Tibial nerve (tissue), 4 donors: Measurements from ENCODE around the gene EPHB4. TPM values are rescaled to one million over a fixed set of nuclear protein-coding genes. Genes with fewer than 3 reads are reported as not detected.

Experiments
- DNase-seq, 2 donors: peaks; one replicate each; pipeline ENCODE4 v3.0.0-alpha.2; 2019; ENCODE audit warnings: low spot score in 2 of 2
- H3K27ac ChIP-seq, 4 donors: fragments of 200-600 bp; sonication (generic) in 3 of 4; one replicate each; pipeline ENCODE4 v1.5.1; 2017 to 2019; ENCODE audit warnings: mild to moderate bottlenecking in 1 of 4
- H3K27me3 ChIP-seq, 2 donors: fragments of 200-600 bp; sonication (generic) in 1 of 2; one replicate each; pipeline versions ENCODE4 v1.5.1 to v1.6.0; 2017 to 2019
- H3K36me3 ChIP-seq, 3 donors: fragments of 200-600 bp; sonication (generic); one replicate each; pipeline ENCODE4 v1.5.1; 2018 to 2019
- H3K4me1 ChIP-seq, 4 donors: fragments of 200-600 bp; sonication (generic) in 3 of 4; one replicate each; pipeline ENCODE4 v1.5.1; 2017 to 2019
- H3K4me3 ChIP-seq, 4 donors: fragments of 200-600 bp; sonication (generic) in 3 of 4; one replicate each; pipeline ENCODE4 v1.5.1; 2017 to 2019; ENCODE audit warnings: mild to moderate bottlenecking in 1 of 4, moderate library complexity in 1 of 4
- H3K9me3 ChIP-seq, 4 donors: fragments of 200-600 bp; sonication (generic) in 3 of 4; one replicate each; pipeline ENCODE4 v1.5.1; 2017 to 2019
- CTCF ChIP-seq, 5 experiments: fragments of 200-600 bp in 3 of 5; fragments of 450-650 bp in 2 of 5; sonication (generic) in 3 of 5; IDR thresholded peaks; one replicate each; pipeline ENCODE4 v1.5.1; 2016 to 2019; ENCODE audit warnings: antibody characterized with exemption in 5 of 5, mild to moderate bottlenecking in 3 of 5, moderate library complexity in 2 of 5
- EP300 ChIP-seq, 2 donors: sonication (generic); formaldehyde crosslinking; IDR thresholded peaks; one replicate each; pipeline ENCODE4 v1.6.1; 2017; ENCODE audit warnings: antibody characterized with exemption in 2 of 2, mild to moderate bottlenecking in 1 of 2
- POLR2A ChIP-seq, 2 donors: fragments of 450-650 bp; IDR thresholded peaks; one replicate each; pipeline ENCODE4 v1.6.1; 2017; ENCODE audit warnings: antibody characterized with exemption in 2 of 2, mild to moderate bottlenecking in 2 of 2, moderate library complexity in 2 of 2
- WGBS, 2 donors: methylation state at CpG; one replicate each; pipeline ENCODE4 v1.1.5; 2018; 5-methylcytosine and 5-hydroxymethylcytosine counted together
- total RNA-seq, 4 donors: library from RNA; depleted of rRNA; stranded (reverse); fragments of >200 nt; gene quantifications; one replicate each; pipeline ENCODE4 v1.1.0, GENCODE V29; 2016

Gene EPHB4
- total RNA-seq, 4 donors from 2014 or later = 15.5 to 37.5 (median 25.9) TPM

- 33 to 35% methylated on average over 18 of the region's 18 CpGs for WGBS, 2 donors
- DNase-seq = no peak
- H3K9me3 ChIP-seq = no peaks in the 10 kb centered on the region
- H3K27ac ChIP-seq = peak overlapping the region in 3 of 4 donors; percentile 19 to 79 (median 21)
- peaks cover 0 to 45% (median 0%) of the 10 kb centered on the region in 3 donors for H3K36me3 ChIP-seq
- H3K4me3 ChIP-seq = peak overlapping the region in 1 of 4 donors; percentile 62
- peaks cover 0 to 33% (median 6%) of the 10 kb centered on the region in 4 donors for H3K4me1 ChIP-seq
- peaks cover 0 to 11% of the 10 kb centered on the region in 2 donors for H3K27me3 ChIP-seq
- TF ChIP-seq CTCF (IDR thresholded peaks at IDR 0.05) (no peak), POLR2A (IDR thresholded peaks at IDR 0.05) (no peak), EP300 (IDR thresholded peaks at IDR 0.05) (no peak)
These were observed 2.7 kb downstream of the EPHB4 start for GRCh38 chr7:100824499-100825214.

GRCh38 chr7:100823534-100823933 lies 3.8 kb downstream of the EPHB4 start:
- Histone ChIP-seq H3K9me3 (no peaks in the 10 kb centered on the region), H3K4me1 (peaks cover 0 to 33% (median 5%) of the 10 kb centered on the region in 4 donors), H3K4me3 (no peak overlapping the region), H3K27me3 (peaks cover 0 to 9% of the 10 kb centered on the region in 2 donors), H3K36me3 (peaks cover 0 to 56% (median 0%) of the 10 kb centered on the region in 3 donors), H3K27ac (no peak overlapping the region)
- 89 to 93% methylated on average over 17 to 31 of the region's 31 CpGs for WGBS, 2 donors
- TF ChIP-seq EP300 (IDR thresholded peaks at IDR 0.05) (no peak), CTCF (IDR thresholded peaks at IDR 0.05) (no peak), POLR2A (IDR thresholded peaks at IDR 0.05) (no peak)
- DNase-seq = no peak

GRCh38 chr7:100823140-100823525 lies 4.2 kb downstream of the EPHB4 start:
- no peak overlapping the region for H3K27ac ChIP-seq
- 83 to 84% methylated on average over 7 of the region's 7 CpGs for WGBS, 2 donors
- TF ChIP-seq CTCF (IDR thresholded peaks at IDR 0.05) (no peak), POLR2A (IDR thresholded peaks at IDR 0.05) (no peak)
- H3K36me3 ChIP-seq = peaks cover 0 to 60% (median 0%) of the 10 kb centered on the region in 3 donors
- peaks cover 0 to 9% of the 10 kb centered on the region in 2 donors for H3K27me3 ChIP-seq
- DNase-seq = no peak
- peaks cover 0 to 33% (median 3%) of the 10 kb centered on the region in 4 donors for H3K4me1 ChIP-seq
- H3K4me3 ChIP-seq = no peak overlapping the region
- H3K9me3 ChIP-seq = no peaks in the 10 kb centered on the region

- Histone ChIP-seq H3K4me1 (peaks cover 0 to 26% (median 0%) of the 10 kb centered on the region in 4 donors), H3K27me3 (peaks cover 0 to 5% of the 10 kb centered on the region in 2 donors), H3K27ac (no peak overlapping the region), H3K9me3 (no peaks in the 10 kb centered on the region), H3K4me3 (no peak overlapping the region), H3K36me3 (peaks cover 0 to 63% (median 0%) of the 10 kb centered on the region in 3 donors)
- no peak for DNase-seq
- TF ChIP-seq EP300 (IDR thresholded peaks at IDR 0.05) = no peak
- no peak for TF ChIP-seq CTCF (IDR thresholded peaks at IDR 0.05)
- no peak for TF ChIP-seq POLR2A (IDR thresholded peaks at IDR 0.05)
- WGBS, 2 donors = 90 to 92% methylated on average over 39 to 42 of the region's 43 CpGs
These were observed 4.8 kb downstream of the EPHB4 start for GRCh38 chr7:100822236-100823139.
